ENCODE data around the gene R3HDM1. TPM values are rescaled to one million over a fixed set of nuclear protein-coding genes. Genes with fewer than 3 reads are reported as not detected.

Gene R3HDM1
- total and polyA plus RNA-seq, 3 donors from 2014 or later, result 50.7 to 106 (median 82.1) TPM

DNA sequence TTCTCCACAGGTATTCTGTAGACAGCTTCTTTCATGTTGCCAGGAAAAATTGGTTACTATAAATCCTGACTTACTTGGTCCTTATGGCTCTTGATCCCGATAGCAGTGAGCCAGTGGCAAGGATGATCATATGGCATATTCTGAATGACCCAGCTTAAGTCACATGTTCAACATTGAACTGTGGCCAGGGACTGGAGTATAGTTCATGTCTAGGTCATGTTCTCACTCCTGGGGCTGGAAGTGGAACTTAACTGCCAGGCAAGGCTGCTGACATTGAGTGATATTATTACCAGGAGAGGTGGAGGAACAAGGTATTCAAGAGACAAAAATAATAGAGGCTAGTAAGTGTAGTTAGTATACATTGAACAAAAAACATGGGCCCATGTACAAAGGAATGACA is 26.2 kb downstream of the R3HDM1 start:
- intact Hi-C loops (cut with DNase I; ENCODE audit: low total_unique reads), result no loop called here
- no peaks in the 10 kb centered on the region for H3K27me3 ChIP-seq
- TF ChIP-seq, protein P1, sequence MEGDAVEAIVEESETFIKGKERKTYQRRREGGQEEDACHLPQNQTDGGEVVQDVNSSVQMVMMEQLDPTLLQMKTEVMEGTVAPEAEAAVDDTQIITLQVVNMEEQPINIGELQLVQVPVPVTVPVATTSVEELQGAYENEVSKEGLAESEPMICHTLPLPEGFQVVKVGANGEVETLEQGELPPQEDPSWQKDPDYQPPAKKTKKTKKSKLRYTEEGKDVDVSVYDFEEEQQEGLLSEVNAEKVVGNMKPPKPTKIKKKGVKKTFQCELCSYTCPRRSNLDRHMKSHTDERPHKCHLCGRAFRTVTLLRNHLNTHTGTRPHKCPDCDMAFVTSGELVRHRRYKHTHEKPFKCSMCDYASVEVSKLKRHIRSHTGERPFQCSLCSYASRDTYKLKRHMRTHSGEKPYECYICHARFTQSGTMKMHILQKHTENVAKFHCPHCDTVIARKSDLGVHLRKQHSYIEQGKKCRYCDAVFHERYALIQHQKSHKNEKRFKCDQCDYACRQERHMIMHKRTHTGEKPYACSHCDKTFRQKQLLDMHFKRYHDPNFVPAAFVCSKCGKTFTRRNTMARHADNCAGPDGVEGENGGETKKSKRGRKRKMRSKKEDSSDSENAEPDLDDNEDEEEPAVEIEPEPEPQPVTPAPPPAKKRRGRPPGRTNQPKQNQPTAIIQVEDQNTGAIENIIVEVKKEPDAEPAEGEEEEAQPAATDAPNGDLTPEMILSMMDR (IDR thresholded peaks at IDR 0.05), result no peak
- TF ChIP-seq POLR2A (IDR thresholded peaks at IDR 0.05), result no peak
- DNase-seq, result no peak
- no peaks in the 10 kb centered on the region for H3K36me3 ChIP-seq (ENCODE audit: low read depth, missing control alignments)
- no peak overlapping the region for H3K4me3 ChIP-seq
- H3K9me3 ChIP-seq, result no peaks in the 10 kb centered on the region
- no peak overlapping the region for H3K27ac ChIP-seq
- WGBS, 2 donors, result 88 to 94% methylated on average over 1 of the region's 1 CpG
- no peaks in the 10 kb centered on the region for H3K4me1 ChIP-seq

GRCh38 chr2:135561925-135562324 is 30.6 kb downstream of the R3HDM1 start:
- peak overlapping the region; percentile 33 to 85 for H3K27ac ChIP-seq
- intact Hi-C loops (cut with DNase I; ENCODE audit: low total_unique reads), result no loop called here
- TF ChIP-seq, protein P1 (IDR thresholded peaks at IDR 0.05), result no peak
- TF ChIP-seq POLR2A (IDR thresholded peaks at IDR 0.05), result no peak
- no peaks in the 10 kb centered on the region for H3K4me1 ChIP-seq
- H3K4me3 ChIP-seq, result no peak overlapping the region
- no peaks in the 10 kb centered on the region for H3K27me3 ChIP-seq
- WGBS, 2 donors, result 74 to 80% methylated on average over 4 of the region's 4 CpGs
- DNase-seq, result no peak
- H3K36me3 ChIP-seq (ENCODE audit: low read depth, missing control alignments), result no peaks in the 10 kb centered on the region
- no peaks in the 10 kb centered on the region for H3K9me3 ChIP-seq

GRCh38 chr2:135563793-135564192 is 32.5 kb downstream of the R3HDM1 start:
- no peak for DNase-seq
- Histone ChIP-seq H3K27me3 (no peaks in the 10 kb centered on the region), H3K36me3 (ENCODE audit: low read depth, missing control alignments) (no peaks in the 10 kb centered on the region), H3K27ac (no peak overlapping the region), H3K4me3 (no peak overlapping the region), H3K4me1 (no peaks in the 10 kb centered on the region), H3K9me3 (no peaks in the 10 kb centered on the region)
- TF ChIP-seq POLR2A (IDR thresholded peaks at IDR 0.05), result no peak
- TF ChIP-seq, protein P1 (IDR thresholded peaks at IDR 0.05), result no peak
- 83 to 91% methylated on average over 4 of the region's 4 CpGs for WGBS, 2 donors
- intact Hi-C loops (cut with DNase I; ENCODE audit: low total_unique reads), result no loop called here

DNA sequence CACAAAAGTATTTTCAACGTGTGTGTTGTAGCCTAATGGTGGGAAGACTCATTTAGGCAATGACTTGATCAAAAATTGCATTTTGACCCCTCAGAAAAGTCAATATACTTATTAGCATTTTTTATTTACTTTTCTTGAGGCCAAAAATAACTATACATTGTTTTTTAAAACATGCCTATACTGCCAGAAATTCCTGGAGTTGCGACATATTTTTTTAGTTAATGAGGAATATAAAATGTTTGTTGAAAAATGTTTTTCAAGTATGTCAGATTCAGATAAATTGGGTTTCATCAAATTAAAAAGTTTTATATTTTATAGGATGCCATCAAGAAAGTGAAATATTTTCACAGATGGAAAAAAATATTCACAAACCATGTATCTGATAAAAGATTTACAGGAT is 39.6 kb downstream of the R3HDM1 start:
- Histone ChIP-seq H3K9me3 (no peaks in the 10 kb centered on the region), H3K36me3 (ENCODE audit: low read depth, missing control alignments) (no peaks in the 10 kb centered on the region), H3K4me3 (no peak overlapping the region), H3K27ac (no peak overlapping the region), H3K4me1 (no peaks in the 10 kb centered on the region), H3K27me3 (no peaks in the 10 kb centered on the region)
- 85 to 91% methylated on average over 2 of the region's 2 CpGs for WGBS, 2 donors
- intact Hi-C loops (cut with DNase I; ENCODE audit: low total_unique reads), result no loop called here
- no peak for DNase-seq
- TF ChIP-seq, protein P1 (IDR thresholded peaks at IDR 0.05), result no peak
- no peak for TF ChIP-seq POLR2A (IDR thresholded peaks at IDR 0.05)

GRCh38 chr2:135573620-135574019 is 42.3 kb downstream of the R3HDM1 start:
- no peaks in the 10 kb centered on the region for H3K9me3 ChIP-seq
- TF ChIP-seq, protein P1 (IDR thresholded peaks at IDR 0.05), result no peak
- no peak for TF ChIP-seq POLR2A (IDR thresholded peaks at IDR 0.05)
- no peaks in the 10 kb centered on the region for H3K36me3 ChIP-seq (ENCODE audit: low read depth, missing control alignments)
- intact Hi-C loops (cut with DNase I; ENCODE audit: low total_unique reads), result no loop called here
- H3K4me1 ChIP-seq, result no peaks in the 10 kb centered on the region
- H3K4me3 ChIP-seq, result no peak overlapping the region
- no peak overlapping the region for H3K27ac ChIP-seq
- no peaks in the 10 kb centered on the region for H3K27me3 ChIP-seq
- WGBS, 2 donors, result 94% methylated on average over 1 of the region's 1 CpG
- no peak for DNase-seq
